ENCODE data around the gene AFF3.

DNA sequence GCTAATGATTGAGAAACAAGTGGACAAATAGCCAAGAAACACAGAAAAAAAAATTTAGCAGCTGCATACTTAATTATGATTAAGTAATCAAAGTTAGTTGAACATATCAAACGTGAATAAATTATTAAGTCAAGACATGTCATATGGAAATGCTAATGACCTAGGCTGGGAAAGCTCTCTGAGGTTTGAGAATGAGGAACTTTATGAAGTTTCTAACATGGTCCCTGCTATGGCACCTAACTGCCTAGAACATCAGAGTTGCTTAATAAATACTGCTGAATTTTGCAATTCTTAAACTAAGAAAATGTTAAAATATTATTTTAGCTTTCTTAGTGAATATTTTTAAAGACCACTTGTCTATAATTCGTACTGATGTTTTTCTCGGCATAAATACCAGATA lies 99.8 kb downstream of the AFF3 start:
- TF ChIP-seq, protein P1, sequence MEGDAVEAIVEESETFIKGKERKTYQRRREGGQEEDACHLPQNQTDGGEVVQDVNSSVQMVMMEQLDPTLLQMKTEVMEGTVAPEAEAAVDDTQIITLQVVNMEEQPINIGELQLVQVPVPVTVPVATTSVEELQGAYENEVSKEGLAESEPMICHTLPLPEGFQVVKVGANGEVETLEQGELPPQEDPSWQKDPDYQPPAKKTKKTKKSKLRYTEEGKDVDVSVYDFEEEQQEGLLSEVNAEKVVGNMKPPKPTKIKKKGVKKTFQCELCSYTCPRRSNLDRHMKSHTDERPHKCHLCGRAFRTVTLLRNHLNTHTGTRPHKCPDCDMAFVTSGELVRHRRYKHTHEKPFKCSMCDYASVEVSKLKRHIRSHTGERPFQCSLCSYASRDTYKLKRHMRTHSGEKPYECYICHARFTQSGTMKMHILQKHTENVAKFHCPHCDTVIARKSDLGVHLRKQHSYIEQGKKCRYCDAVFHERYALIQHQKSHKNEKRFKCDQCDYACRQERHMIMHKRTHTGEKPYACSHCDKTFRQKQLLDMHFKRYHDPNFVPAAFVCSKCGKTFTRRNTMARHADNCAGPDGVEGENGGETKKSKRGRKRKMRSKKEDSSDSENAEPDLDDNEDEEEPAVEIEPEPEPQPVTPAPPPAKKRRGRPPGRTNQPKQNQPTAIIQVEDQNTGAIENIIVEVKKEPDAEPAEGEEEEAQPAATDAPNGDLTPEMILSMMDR (conservative IDR thresholded peaks at IDR 0.05; ENCODE audit: low read depth, low read length): no peak
- no peak for TF ChIP-seq EZH2 (IDR thresholded peaks at IDR 0.05; ENCODE audit: borderline replicate concordance, low read depth, low read length, poor library complexity, severe bottlenecking)

Data from A673 (cell line).